Effector memory CD4-positive, alpha-beta T cell (primary cell): ENCODE results near the gene TGM6.

ENCODE experiments used
- DNase-seq, 3 donors: peaks; one replicate each; pipeline ENCODE4 v3.0.0-alpha.2; 2020
- H3K27ac ChIP-seq: 2 replicates; pipeline ENCODE4 v1.7.0; 2013; ENCODE audit warnings: mild to moderate bottlenecking, low read length, moderate library complexity; ENCODE audit not compliant: insufficient read depth, poor library complexity, severe bottlenecking
- H3K27me3 ChIP-seq: replicated peaks from 2 replicates; pipeline ENCODE4 v1.7.0; 2013; ENCODE audit warnings: mild to moderate bottlenecking, low read length; ENCODE audit not compliant: insufficient read depth, control insufficient read depth, poor library complexity, severe bottlenecking
- H3K36me3 ChIP-seq: 2 replicates; pipeline ENCODE4 v1.7.0; 2013; ENCODE audit warnings: mild to moderate bottlenecking, low read length, moderate library complexity; ENCODE audit not compliant: control insufficient read depth, insufficient read depth
- H3K4me1 ChIP-seq: 2 replicates; pipeline ENCODE4 v1.7.0; 2013; ENCODE audit warnings: low read length, mild to moderate bottlenecking; ENCODE audit not compliant: control insufficient read depth, insufficient read depth, poor library complexity, severe bottlenecking
- H3K4me3 ChIP-seq: 2 replicates; pipeline ENCODE4 v1.7.0; 2013; ENCODE audit warnings: low read length, low read depth, mild to moderate bottlenecking; ENCODE audit not compliant: insufficient read depth, poor library complexity, severe bottlenecking
- H3K9me3 ChIP-seq: 2 replicates; pipeline ENCODE4 v1.7.0; 2013; ENCODE audit warnings: mild to moderate bottlenecking, low read length, moderate library complexity; ENCODE audit not compliant: control insufficient read depth

Gene TGM6

DNA sequence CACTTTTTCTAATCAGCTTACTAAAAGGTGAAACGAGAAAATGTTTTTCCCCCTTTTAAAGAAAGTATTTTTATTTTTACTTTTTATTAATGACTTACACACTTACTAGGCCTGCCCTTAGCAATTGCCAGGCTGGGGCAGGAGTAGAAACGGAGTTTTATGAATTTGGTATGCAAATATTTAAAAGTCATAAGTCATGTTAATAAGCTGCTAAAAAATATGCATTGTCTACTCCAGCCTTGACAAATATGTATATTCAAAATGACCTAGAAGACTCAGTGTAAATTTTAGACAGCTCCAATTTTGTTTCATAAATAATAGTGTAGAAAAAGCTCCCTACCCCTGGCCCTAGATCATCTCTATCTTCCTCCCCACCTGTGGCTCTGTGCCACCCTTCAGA, 17.5 kb upstream of the TGM6 start:
- no peaks in the 10 kb centered on the region for H3K4me1 ChIP-seq
- DNase-seq = no peak
- H3K27ac ChIP-seq = no peak overlapping the region
- H3K36me3 ChIP-seq = no peaks in the 10 kb centered on the region
- H3K4me3 ChIP-seq = no peak overlapping the region
- no peaks in the 10 kb centered on the region for H3K27me3 ChIP-seq
- H3K9me3 ChIP-seq = peaks cover 4% of the 10 kb centered on the region

DNA sequence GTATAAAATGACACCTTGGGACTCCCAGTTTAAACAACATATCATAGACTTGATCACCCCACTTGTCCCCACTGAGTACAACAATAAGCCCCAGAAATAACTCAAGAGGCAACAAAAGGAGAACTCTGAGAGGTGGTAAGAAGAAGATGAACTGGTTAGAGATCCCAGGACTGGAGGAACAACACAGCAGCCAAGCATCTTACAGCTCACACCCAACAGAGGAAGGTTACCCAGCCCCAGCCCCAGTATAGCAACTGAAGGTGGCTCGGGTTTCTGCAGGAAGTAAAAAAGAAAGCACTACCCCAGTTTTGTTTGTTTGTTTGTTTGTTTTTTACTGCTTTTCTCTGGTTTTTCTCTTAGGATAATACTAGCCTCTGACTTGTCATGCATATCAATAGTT, 17.1 kb upstream of the TGM6 start:
- Histone ChIP-seq H3K27ac (no peak overlapping the region), H3K4me1 (no peaks in the 10 kb centered on the region), H3K9me3 (peaks cover 4% of the 10 kb centered on the region), H3K4me3 (no peak overlapping the region), H3K36me3 (no peaks in the 10 kb centered on the region), H3K27me3 (no peaks in the 10 kb centered on the region)
- no peak for DNase-seq

GRCh38 chr20:2364044-2364443, 16.7 kb upstream of the TGM6 start:
- no peak overlapping the region for H3K4me3 ChIP-seq
- peaks cover 4% of the 10 kb centered on the region for H3K9me3 ChIP-seq
- DNase-seq = no peak
- no peaks in the 10 kb centered on the region for H3K4me1 ChIP-seq
- no peaks in the 10 kb centered on the region for H3K36me3 ChIP-seq
- no peak overlapping the region for H3K27ac ChIP-seq
- H3K27me3 ChIP-seq = no peaks in the 10 kb centered on the region

DNA sequence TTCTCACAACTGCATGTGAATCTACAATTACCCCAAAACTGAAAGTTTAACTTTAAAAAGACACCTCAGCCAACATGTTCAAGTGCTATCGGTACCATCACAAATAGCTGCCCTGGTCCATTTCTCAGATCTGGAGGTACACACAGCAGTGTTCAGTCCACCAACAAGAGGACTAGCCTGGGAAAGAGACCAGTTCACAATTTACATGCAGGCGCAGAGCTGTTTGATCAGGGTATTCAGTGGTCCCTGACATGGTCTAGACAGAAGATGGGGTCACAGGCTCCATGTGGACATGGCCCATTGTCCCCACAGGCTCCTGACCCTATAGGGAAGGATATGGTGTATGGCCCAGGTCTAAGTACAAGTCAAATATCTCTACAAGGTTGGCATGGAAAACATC, 15.6 kb upstream of the TGM6 start:
- H3K27me3 ChIP-seq = no peaks in the 10 kb centered on the region

GRCh38 chr20:2365666-2366065, 15.0 kb upstream of the TGM6 start:
- no peaks in the 10 kb centered on the region for H3K27me3 ChIP-seq
- no peak overlapping the region for H3K4me3 ChIP-seq
- no peaks in the 10 kb centered on the region for H3K36me3 ChIP-seq
- H3K4me1 ChIP-seq = no peaks in the 10 kb centered on the region
- DNase-seq = no peak
- no peak overlapping the region for H3K27ac ChIP-seq
- peaks cover 4% of the 10 kb centered on the region for H3K9me3 ChIP-seq

More for the DNA sequence above, 15.6 kb upstream of the TGM6 start:
- no peaks in the 10 kb centered on the region for H3K4me1 ChIP-seq
- H3K4me3 ChIP-seq = no peak overlapping the region
- no peak overlapping the region for H3K27ac ChIP-seq
- H3K9me3 ChIP-seq = peaks cover 4% of the 10 kb centered on the region
- H3K36me3 ChIP-seq = no peaks in the 10 kb centered on the region
- no peak for DNase-seq

DNA sequence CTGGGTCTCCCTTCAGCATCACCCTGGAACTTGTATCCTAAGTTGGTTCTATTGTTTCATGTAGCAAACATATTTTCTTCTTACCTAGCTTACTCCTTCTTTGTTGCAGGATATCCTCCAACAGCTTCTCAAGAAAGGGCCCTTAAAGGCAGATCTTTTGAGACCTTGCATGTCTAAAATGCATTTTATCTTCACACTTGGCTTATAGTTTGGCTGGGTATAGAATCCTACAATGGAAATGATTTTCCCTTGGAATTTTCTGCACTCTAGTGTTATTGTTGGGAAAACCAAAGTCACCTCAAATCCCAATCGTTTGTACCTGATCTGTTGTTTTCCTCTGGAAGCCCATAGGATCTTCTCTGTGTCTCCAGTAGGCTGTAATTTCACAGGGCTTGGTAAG, 12.1 kb upstream of the TGM6 start:
- Histone ChIP-seq H3K4me3 (no peak overlapping the region), H3K4me1 (no peaks in the 10 kb centered on the region), H3K27me3 (peaks cover 2% of the 10 kb centered on the region), H3K9me3 (no peaks in the 10 kb centered on the region), H3K27ac (no peak overlapping the region), H3K36me3 (no peaks in the 10 kb centered on the region)
- no peak for DNase-seq

DNA sequence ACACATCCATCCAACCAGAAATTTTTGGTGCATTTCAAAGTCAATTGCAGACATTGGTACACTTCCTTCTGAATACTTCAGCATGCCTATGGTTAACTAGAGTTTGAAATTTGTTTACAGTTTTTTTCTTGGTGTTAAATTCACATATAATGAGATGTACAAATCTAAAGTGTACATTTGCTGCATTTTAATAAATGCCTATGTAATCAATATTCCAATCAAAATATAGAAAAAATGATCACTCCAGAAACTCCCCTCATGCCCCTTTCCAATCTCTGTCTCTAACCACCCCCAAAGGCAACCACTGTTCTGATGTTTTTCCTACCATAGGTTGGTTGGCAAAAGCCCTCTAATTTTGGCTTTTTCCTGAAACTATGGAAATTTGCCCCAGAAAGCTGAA, 7.6 kb upstream of the TGM6 start:
- Histone ChIP-seq H3K4me3 (no peak overlapping the region), H3K27ac (no peak overlapping the region), H3K9me3 (no peaks in the 10 kb centered on the region), H3K36me3 (no peaks in the 10 kb centered on the region), H3K4me1 (no peaks in the 10 kb centered on the region), H3K27me3 (peaks cover 2% of the 10 kb centered on the region)
- DNase-seq = no peak

DNA sequence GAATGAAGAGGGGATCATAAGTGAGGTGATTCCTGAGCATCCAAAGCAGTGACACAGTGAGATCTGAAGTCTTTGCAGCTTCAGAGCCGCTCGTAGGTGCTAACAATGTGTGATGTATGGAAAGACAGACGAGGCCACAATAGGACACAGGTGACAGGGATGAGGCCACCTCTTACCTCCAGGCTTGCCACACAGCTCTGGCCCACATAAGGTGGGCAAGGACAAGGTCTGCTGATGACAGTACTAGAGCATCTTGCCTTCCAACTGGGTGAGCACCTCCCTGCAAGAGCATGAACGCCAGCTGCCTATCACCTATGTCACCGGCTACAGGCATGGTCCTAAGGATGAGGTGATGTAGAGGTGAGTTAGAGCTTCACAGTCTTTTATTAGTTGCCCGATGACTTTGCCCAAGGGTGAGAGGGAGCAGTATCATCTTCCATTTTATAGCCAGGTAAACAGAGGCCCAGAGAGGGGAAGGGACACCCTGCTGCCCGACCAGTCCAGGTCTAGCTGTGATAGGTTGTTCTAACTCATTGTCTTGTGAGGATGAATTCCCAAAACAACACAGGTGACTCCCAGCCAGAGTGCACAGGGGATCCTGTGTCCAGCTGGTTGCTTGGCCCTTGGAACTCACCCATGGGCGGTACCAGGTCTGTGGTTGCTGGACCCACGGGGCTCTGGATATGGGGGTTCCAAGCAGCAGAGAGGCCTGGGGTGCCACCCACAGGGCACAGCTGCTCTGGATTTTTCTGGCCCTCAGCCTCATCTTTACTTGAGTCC, 6.2 kb upstream of the TGM6 start:
- H3K36me3 ChIP-seq = no peaks in the 10 kb centered on the region
- DNase-seq = no peak
- H3K4me3 ChIP-seq = no peak overlapping the region
- no peaks in the 10 kb centered on the region for H3K9me3 ChIP-seq
- no peak overlapping the region for H3K27ac ChIP-seq
- peaks cover 2% of the 10 kb centered on the region for H3K27me3 ChIP-seq
- H3K4me1 ChIP-seq = peaks cover 10% of the 10 kb centered on the region

DNA sequence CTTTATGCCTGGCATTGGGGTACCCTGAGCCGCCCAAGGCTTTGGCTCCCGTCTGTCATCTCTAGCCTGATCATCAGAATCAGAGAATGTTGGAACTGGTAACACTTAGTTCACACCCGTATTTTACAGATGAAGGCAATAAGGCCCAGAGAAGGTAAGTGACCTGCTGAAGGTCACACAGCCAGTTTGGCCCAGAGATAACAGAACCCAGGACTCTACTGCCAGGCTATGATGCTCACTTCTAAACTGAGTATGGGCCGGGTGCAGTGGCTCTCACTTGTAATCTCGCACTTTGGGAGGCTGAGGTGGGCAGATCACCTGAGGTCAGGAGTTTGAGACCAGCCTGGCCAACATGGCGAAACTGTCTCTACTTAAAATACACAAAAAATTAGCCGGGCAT, 1.8 kb upstream of the TGM6 start:
- no peak for DNase-seq
- Histone ChIP-seq H3K9me3 (no peaks in the 10 kb centered on the region), H3K4me1 (peaks cover 14% of the 10 kb centered on the region), H3K27ac (no peak overlapping the region), H3K36me3 (no peaks in the 10 kb centered on the region), H3K4me3 (no peak overlapping the region), H3K27me3 (no peaks in the 10 kb centered on the region)

GRCh38 chr20:2379511-2380229, 1.0 kb upstream of the TGM6 start:
- Histone ChIP-seq H3K36me3 (no peaks in the 10 kb centered on the region), H3K4me1 (peaks cover 14% of the 10 kb centered on the region), H3K9me3 (no peaks in the 10 kb centered on the region), H3K4me3 (no peak overlapping the region), H3K27me3 (no peaks in the 10 kb centered on the region), H3K27ac (no peak overlapping the region)
- DNase-seq = peak in 1 of 3 donors; percentile 5
